H1 (cell line): ENCODE measurements around the gene UQCRC2. TPM values are rescaled to one million over a fixed set of nuclear protein-coding genes. Genes with fewer than 3 reads are reported as not detected.

Experiments used
- CTCF ChIA-PET: fragments of 300-600 bp; sonication (Branson Sonifier 250); formaldehyde crosslinking; loops from one replicate; lab custom pipeline; 2021; ENCODE audit not compliant: partially characterized antibody; lab: Charles Lee
- POLR2A ChIA-PET: fragments of 300-600 bp; sonication (Branson Sonifier 250); formaldehyde crosslinking; loops from one replicate; lab custom pipeline; 2021; ENCODE audit warnings: inconsistent platforms; ENCODE audit not compliant: partially characterized antibody; lab: Charles Lee
- DNase-seq, 2 experiments: peaks; one replicate each; pipeline versions ENCODE4 v3.0.0 to v3.0.0-alpha.2; 2010 to 2022; ENCODE audit warnings: low spot score in 2 of 2, low read depth in 1 of 2, mixed read lengths in 1 of 2
- FAIRE-seq: peaks from 2 replicates; lab custom pipeline; 2011; peaks lifted over from hg19 to GRCh38; lab: Jason Lieb, UNC
- H2AFZ ChIP-seq: 2 replicates; pipeline ENCODE4 v1.8.1; 2012; ENCODE audit warnings: low read length, inconsistent platforms
- H2AK5ac ChIP-seq: 2 replicates; pipeline ENCODE4 v1.6.1; 2013; ENCODE audit warnings: low read depth, low read length
- H2BK120ac ChIP-seq: replicated peaks from 2 replicates; pipeline ENCODE3; 2013; ENCODE audit warnings: low read depth, low read length, inconsistent platforms
- H2BK12ac ChIP-seq: 2 replicates; pipeline ENCODE4 v1.6.1; 2013; ENCODE audit warnings: low read depth, low read length
- H2BK15ac ChIP-seq: 2 replicates; pipeline ENCODE4 v1.6.1; 2013; ENCODE audit warnings: low read length
- H2BK20ac ChIP-seq: 2 replicates; pipeline ENCODE4 v1.6.1; 2013; ENCODE audit warnings: low read length
- H2BK5ac ChIP-seq: 2 replicates; pipeline ENCODE4 v1.6.1; 2013; ENCODE audit warnings: low read depth, low read length
- H3K14ac ChIP-seq: 2 replicates; pipeline ENCODE4 v1.6.1; 2013; ENCODE audit warnings: inconsistent platforms; ENCODE audit not compliant: insufficient read length
- H3K18ac ChIP-seq: 2 replicates; pipeline ENCODE4 v1.6.1; 2013; ENCODE audit warnings: low read length; ENCODE audit errors: extremely low read depth
- H3K23ac ChIP-seq: 2 replicates; pipeline ENCODE4 v1.6.1; 2013; ENCODE audit warnings: inconsistent platforms; ENCODE audit not compliant: insufficient read length
- H3K23me2 ChIP-seq: 2 replicates; pipeline ENCODE4 v1.6.1; 2013; ENCODE audit warnings: low read depth, low read length
- H3K27ac ChIP-seq: 2 replicates; pipeline ENCODE4 v1.6.1; 2011; ENCODE audit warnings: low read depth, low read length, inconsistent platforms
- H3K27me3 ChIP-seq, 4 experiments: replicated peaks in 1 of 4; 1 replicate in 1 of 4; 2 replicates in 3 of 4; pipeline versions ENCODE4 v1.6.1 to v1.8.1; 2011 to 2013; ENCODE audit warnings: low read length in 3 of 4, mild to moderate bottlenecking in 3 of 4, inconsistent platforms in 2 of 4, mixed read lengths in 2 of 4, moderate library complexity in 1 of 4; ENCODE audit not compliant: control insufficient read depth in 3 of 4, insufficient read depth in 3 of 4; ENCODE audit errors: extremely low read depth in 1 of 4
- H3K36me3 ChIP-seq, 4 experiments: 2 replicates each; pipeline versions ENCODE4 v1.6.1 to v1.8.1; 2011 to 2013; ENCODE audit warnings: mild to moderate bottlenecking in 4 of 4, low read length in 3 of 4, moderate library complexity in 2 of 4, control low read depth in 1 of 4, inconsistent platforms in 1 of 4; ENCODE audit not compliant: insufficient read depth in 4 of 4, control insufficient read depth in 2 of 4
- H3K4ac ChIP-seq: replicated peaks from 2 replicates; pipeline ENCODE3; 2013; ENCODE audit warnings: low read length, low read depth, mixed read lengths, inconsistent platforms; ENCODE audit not compliant: insufficient read length
- H3K4me1 ChIP-seq, 4 experiments: replicated peaks in 1 of 4; 1 replicate in 1 of 4; 2 replicates in 3 of 4; pipeline versions ENCODE4 v1.6.1 to v1.8.1; 2011 to 2013; ENCODE audit warnings: low read length in 3 of 4, inconsistent platforms in 2 of 4, mixed read lengths in 1 of 4; ENCODE audit not compliant: insufficient read depth in 4 of 4, control insufficient read depth in 3 of 4
- H3K4me2 ChIP-seq, 2 experiments: 2 replicates each; pipeline versions ENCODE4 v1.6.1 to v1.8.1; 2011 to 2013; ENCODE audit warnings: low read depth in 2 of 2, low read length in 2 of 2, control low read depth in 1 of 2, inconsistent platforms in 1 of 2, mild to moderate bottlenecking in 1 of 2; ENCODE audit not compliant: insufficient read depth in 1 of 2
- H3K4me3 ChIP-seq, 4 experiments: fragments of 200-600, 300-600 bp in 1 of 4; sonication (generic), shearing (Covaris generic), sonication (Bioruptor Twin) in 1 of 4; 2 replicates each; pipeline versions ENCODE4 v1.5.1 to v1.8.1; 2011 to 2016; ENCODE audit warnings: low read length in 4 of 4, low read depth in 3 of 4, control low read depth in 2 of 4, inconsistent platforms in 2 of 4, mild to moderate bottlenecking in 2 of 4, mixed read lengths in 1 of 4, moderate library complexity in 1 of 4; ENCODE audit not compliant: insufficient read depth in 2 of 4; ENCODE audit errors: extremely low read depth in 1 of 4
- H3K56ac ChIP-seq: replicated peaks from 2 replicates; pipeline ENCODE3; 2013; ENCODE audit warnings: low read depth, mild to moderate bottlenecking, mixed read lengths, low read length, inconsistent platforms; ENCODE audit not compliant: insufficient read length
- H3K79me1 ChIP-seq: 2 replicates; pipeline ENCODE4 v1.6.1; 2013; ENCODE audit warnings: low read depth, low read length, control low read depth
- H3K79me2 ChIP-seq, 2 experiments: 2 replicates each; pipeline versions ENCODE4 v1.6.1 to v1.8.1; 2012 to 2013; ENCODE audit warnings: low read length in 2 of 2, mild to moderate bottlenecking in 2 of 2, inconsistent platforms in 1 of 2; ENCODE audit not compliant: insufficient read depth in 2 of 2, control insufficient read depth in 1 of 2
- H3K9ac ChIP-seq, 4 experiments: replicated peaks in 1 of 4; 1 replicate in 1 of 4; 2 replicates in 3 of 4; pipeline versions ENCODE4 v1.6.1 to v1.8.1; 2011 to 2013; ENCODE audit warnings: low read depth in 3 of 4, low read length in 3 of 4, control low read depth in 2 of 4, mild to moderate bottlenecking in 2 of 4, moderate library complexity in 2 of 4, inconsistent platforms in 1 of 4; ENCODE audit errors: extremely low read depth in 1 of 4
- H3K9me3 ChIP-seq, 2 experiments: 2 replicates each; pipeline versions ENCODE4 v1.6.1 to v1.8.1; 2012 to 2013; ENCODE audit warnings: mild to moderate bottlenecking in 2 of 2, moderate library complexity in 2 of 2, control low read depth in 1 of 2, inconsistent platforms in 1 of 2, low read depth in 1 of 2, low read length in 1 of 2, mixed read lengths in 1 of 2; ENCODE audit not compliant: insufficient read depth in 2 of 2
- H4K20me1 ChIP-seq, 2 experiments: replicated peaks in 1 of 2; 2 replicates each; pipeline versions ENCODE3 to v1.8.1; 2011 to 2013; ENCODE audit warnings: inconsistent platforms in 2 of 2, low read length in 2 of 2, mild to moderate bottlenecking in 1 of 2; ENCODE audit not compliant: insufficient read depth in 2 of 2, control insufficient read depth in 1 of 2
- H4K5ac ChIP-seq: 2 replicates; pipeline ENCODE4 v1.6.1; 2013; ENCODE audit warnings: low read length, low read depth, mixed read lengths, inconsistent platforms; ENCODE audit not compliant: insufficient read length
- H4K8ac ChIP-seq: 2 replicates; pipeline ENCODE4 v1.8.0; 2013; ENCODE audit warnings: mild to moderate bottlenecking, moderate library complexity, low read length, inconsistent platforms; ENCODE audit not compliant: insufficient read depth; ENCODE audit errors: extremely low read depth
- H4K91ac ChIP-seq: replicated peaks from 2 replicates; pipeline ENCODE3; 2013; ENCODE audit warnings: low read length, mixed read lengths, inconsistent platforms; ENCODE audit not compliant: insufficient read length
- BCL11A ChIP-seq, 2 experiments: IDR thresholded peaks; one replicate each; pipeline ENCODE4 v1.6.1; 2011; ENCODE audit warnings: low read depth in 2 of 2, low read length in 2 of 2, mild to moderate bottlenecking in 2 of 2
- BRCA1 ChIP-seq: IDR thresholded peaks from 2 replicates; pipeline ENCODE4 v1.6.1; 2012; ENCODE audit warnings: low read depth, low read length, improper control_type of control experiment
- GTF2F1 ChIP-seq: IDR thresholded peaks from 2 replicates; pipeline ENCODE4 v1.6.1; 2012; ENCODE audit warnings: low read depth, low read length, improper control_type of control experiment, borderline replicate concordance
- HDAC2 ChIP-seq, 2 experiments: fragments of 300-600 bp in 1 of 2; sonication (generic) in 1 of 2; IDR thresholded peaks; 2 replicates each; pipeline ENCODE4 v1.6.1; 2011 to 2012; ENCODE audit warnings: low read depth in 2 of 2, low read length in 2 of 2, mild to moderate bottlenecking in 2 of 2, moderate library complexity in 2 of 2, borderline replicate concordance in 1 of 2, inconsistent platforms in 1 of 2
- KDM4A ChIP-seq: IDR thresholded peaks from one replicate; pipeline ENCODE4 v1.7.1; 2012; ENCODE audit warnings: low read depth, mild to moderate bottlenecking, moderate library complexity, low read length, inconsistent platforms; ENCODE audit not compliant: severe bottlenecking
- SIRT6 ChIP-seq: IDR thresholded peaks from one replicate; pipeline ENCODE4 v1.7.1; 2012; ENCODE audit warnings: low read length, inconsistent platforms
- SIX5 ChIP-seq: IDR thresholded peaks from 2 replicates; pipeline ENCODE4 v1.6.1; 2011; ENCODE audit warnings: mild to moderate bottlenecking, low read depth, low read length
- SP1 ChIP-seq: IDR thresholded peaks from 2 replicates; pipeline ENCODE4 v1.6.1; 2011; ENCODE audit warnings: low read depth, low read length
- SP2 ChIP-seq: IDR thresholded peaks from 2 replicates; pipeline ENCODE4 v1.6.1; 2012; ENCODE audit warnings: mild to moderate bottlenecking, low read length, inconsistent platforms
- TAF7 ChIP-seq: optimal IDR thresholded peaks from 2 replicates; pipeline ENCODE3; 2011; ENCODE audit warnings: low read depth, mild to moderate bottlenecking, inconsistent platforms, low read length, moderate library complexity, borderline replicate concordance
- YY1 ChIP-seq: IDR thresholded peaks from 2 replicates; pipeline ENCODE4 v1.6.1; 2011; ENCODE audit warnings: low read depth, mild to moderate bottlenecking, low read length
- WGBS, 2 experiments: shearing (Covaris generic) in 1 of 2; methylation state at CpG; one replicate each; pipeline versions ENCODE4 v1.1.6 to v1.1.7; 2013 to 2015; ENCODE audit warnings: low lambda C conversion rate in 2 of 2, mixed read lengths in 2 of 2, inconsistent platforms in 1 of 2, low coverage in 1 of 2, missing lambda C conversion rate in 1 of 2; ENCODE audit not compliant: insufficient replicate concordance in 2 of 2, insufficient coverage in 1 of 2, insufficient read length in 1 of 2; ENCODE audit errors: extremely low coverage in 1 of 2, missing lambda C conversion rate in 1 of 2; 5-methylcytosine and 5-hydroxymethylcytosine counted together
- polyA plus RNA-seq, 7 experiments: library from polyadenylated mRNA; depleted of rRNA in 3 of 7; stranded (reverse) in 5 of 7; unstranded in 2 of 7; fragments of >200 nt in 5 of 7; fragments of 200-250 nt in 2 of 7; gene quantifications; 1 replicate in 5 of 7; 2 replicates in 1 of 7; 4 replicates in 1 of 7; pipeline versions ENCODE4 v1.2.1 to v1.2.3, GENCODE V29; 2011 to 2013; ENCODE audit warnings: missing spikeins in 2 of 7, mixed read lengths in 2 of 7
- total RNA-seq: library from RNA; stranded (reverse); fragmentation: NEBNext Ultra II Directional; extraction: Animal tissue kit (Norgen Biotek cat#: 25700); gene quantifications from 2 replicates; pipeline ENCODE4 v1.2.1, GENCODE V29; 2021
- TF ChIP-seq, protein P1 (sequence below): IDR thresholded peaks from 2 replicates; pipeline ENCODE4 v1.6.1; 2012; ENCODE audit warnings: inconsistent platforms

The UQCRC2 gene
- total and polyA plus RNA-seq, 2 of the 8 experiments (the other 6 are each of a cell fraction or from before 2014, with no cell fraction given): 94.4 to 182 TPM

- POLR2A ChIA-PET: interaction anchor here (0.5 kb wide), 1 partner anchor 174 kb away, joined by 3 read pairs; no protein-coding TSS in a partner anchor
- TF ChIP-seq GTF2F1: no peak
- no peak for TF ChIP-seq BCL11A (IDR thresholded peaks at IDR 0.05; ENCODE audit: low read depth in 2 of 2, low read length in 2 of 2)
- no peak for TF ChIP-seq HDAC2 (IDR thresholded peaks at IDR 0.05; ENCODE audit: borderline replicate concordance in 1 of 2, low read depth in 2 of 2, low read length in 2 of 2)
- TF ChIP-seq KDM4A: no peak
- no peak for TF ChIP-seq SIX5
- TF ChIP-seq, protein P1, sequence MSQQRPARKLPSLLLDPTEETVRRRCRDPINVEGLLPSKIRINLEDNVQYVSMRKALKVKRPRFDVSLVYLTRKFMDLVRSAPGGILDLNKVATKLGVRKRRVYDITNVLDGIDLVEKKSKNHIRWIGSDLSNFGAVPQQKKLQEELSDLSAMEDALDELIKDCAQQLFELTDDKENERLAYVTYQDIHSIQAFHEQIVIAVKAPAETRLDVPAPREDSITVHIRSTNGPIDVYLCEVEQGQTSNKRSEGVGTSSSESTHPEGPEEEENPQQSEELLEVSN: no peak
- TF ChIP-seq SP2: no peak
- TF ChIP-seq SIRT6: no peak
- TF ChIP-seq SP1: no peak
- TF ChIP-seq TAF7: no peak
- TF ChIP-seq BRCA1: no peak
- no peak for TF ChIP-seq YY1
Observed at GRCh38 chr16:22030087-22030812, 77.1 kb downstream of the UQCRC2 start.

More at GRCh38 chr16:22030087-22030812, 77.1 kb downstream of the UQCRC2 start:
- H2BK5ac ChIP-seq: no peak overlapping the region
- H3K36me3 ChIP-seq: no peaks in the 10 kb centered on the region; a peak in 1 of 8 replicates
- H3K9ac ChIP-seq: no peak overlapping the region
- no peak overlapping the region for H2AK5ac ChIP-seq
- H4K5ac ChIP-seq: no peak overlapping the region
- H3K23ac ChIP-seq: no peak overlapping the region
- DNase-seq (no peak), FAIRE-seq (no peak)
- no peak overlapping the region for H2BK20ac ChIP-seq
- no peaks in the 10 kb centered on the region for H3K27me3 ChIP-seq
- H3K23me2 ChIP-seq: no peaks in the 10 kb centered on the region
- H2BK12ac ChIP-seq: no peak overlapping the region
- H3K4me2 ChIP-seq: no peak overlapping the region
- WGBS, 2 experiments: 97% methylated on average over 6 of the region's 6 CpGs; no CpG with 5 or more reads in 1 of the 2 experiments
- no peak overlapping the region for H2AFZ ChIP-seq
- CTCF ChIA-PET: interaction anchor here (0.5 to 1.6 kb wide), 3 partner anchors 25 to 1490 kb away, joined by 3 read pairs; no protein-coding TSS in a partner anchor
- no peak overlapping the region for H3K18ac ChIP-seq
- no peak overlapping the region for H3K4ac ChIP-seq
- no peaks in the 10 kb centered on the region for H4K20me1 ChIP-seq
- no peaks in the 10 kb centered on the region for H3K9me3 ChIP-seq
- no peak overlapping the region for H3K14ac ChIP-seq
- peaks cover 3% of the 10 kb centered on the region; the same call in 1 of the 2 replicates for H3K79me1 ChIP-seq
- H3K4me3 ChIP-seq: no peak overlapping the region
- no peak overlapping the region for H4K8ac ChIP-seq
- no peak overlapping the region for H3K27ac ChIP-seq
- no peak overlapping the region for H2BK120ac ChIP-seq
- H2BK15ac ChIP-seq: no peak overlapping the region
- no peak overlapping the region for H4K91ac ChIP-seq
- peaks cover 0 to 19% of the 10 kb centered on the region in 2 experiments; a peak in 2 of 4 replicates for H3K79me2 ChIP-seq
- no peak overlapping the region for H3K56ac ChIP-seq
- H3K4me1 ChIP-seq: no peaks in the 10 kb centered on the region; a peak in 1 of 7 replicates
